HG03520 (cell line): ENCODE measurements around the gene CD209.

Source experiments
- ATAC-seq: cut with Tn5 transposase; IDR thresholded peaks from one replicate; pipeline ENCODE4 v1.9.1; 2021; ENCODE audit warnings: mild to moderate bottlenecking, moderate library complexity; ENCODE audit not compliant: unreplicated experiment

The CD209 gene

GRCh38 chr19:7739211-7739755 is 8.1 kb downstream of the CD209 start:
- no peak for ATAC-seq

GRCh38 chr19:7738023-7738422 is 9.3 kb downstream of the CD209 start:
- no peak for ATAC-seq

- no peak for ATAC-seq
Measured at GRCh38 chr19:7737215-7737614, 10.1 kb downstream of the CD209 start.

- ATAC-seq, result no peak
Measured at GRCh38 chr19:7736148-7736547, 11.2 kb downstream of the CD209 start.

- no peak for ATAC-seq
Measured at GRCh38 chr19:7734220-7735203, 12.8 kb downstream of the CD209 start.

GRCh38 chr19:7733376-7733775 is 14.0 kb downstream of the CD209 start:
- no peak for ATAC-seq

GRCh38 chr19:7732045-7732444 is 15.3 kb downstream of the CD209 start, which contains the start of gene CLEC4G:
TSS of gene CLEC4G (minus strand) at chr19:7732110. CDS start at chr19:7732102, 8 bp downstream.
- no peak for ATAC-seq

- ATAC-seq, result no peak
Measured at GRCh38 chr19:7731615-7732014, 15.7 kb downstream of the CD209 start.

GRCh38 chr19:7731218-7731595 is 16.1 kb downstream of the CD209 start:
- no peak for ATAC-seq

GRCh38 chr19:7730286-7731217 is 16.8 kb downstream of the CD209 start:
- ATAC-seq, result no peak

GRCh38 chr19:7729831-7730285 is 17.5 kb downstream of the CD209 start:
- ATAC-seq, result no peak

- ATAC-seq, result no peak
Measured at GRCh38 chr19:7729211-7729610, 18.1 kb downstream of the CD209 start.

- no peak for ATAC-seq
Measured at GRCh38 chr19:7725791-7726190, 21.5 kb downstream of the CD209 start.

- no peak for ATAC-seq
Measured at GRCh38 chr19:7722231-7722651, 25.1 kb downstream of the CD209 start.

GRCh38 chr19:7720351-7720750 is 27.0 kb downstream of the CD209 start:
- ATAC-seq, result no peak

- no peak for ATAC-seq
Measured at GRCh38 chr19:7718668-7719067, 28.7 kb downstream of the CD209 start.

GRCh38 chr19:7716762-7717161 is 30.6 kb downstream of the CD209 start:
- ATAC-seq, result no peak

GRCh38 chr19:7715671-7716070 is 31.7 kb downstream of the CD209 start:
- no peak for ATAC-seq

- no peak for ATAC-seq
Measured at GRCh38 chr19:7710616-7711015, 36.7 kb downstream of the CD209 start.

- ATAC-seq, result no peak
Measured at GRCh38 chr19:7709932-7710460, 37.3 kb downstream of the CD209 start.

GRCh38 chr19:7706955-7707456 is 40.3 kb downstream of the CD209 start:
- no peak for ATAC-seq
